ENCODE measurements around the gene SNURF. TPM values are rescaled to one million over a fixed set of nuclear protein-coding genes. Genes with fewer than 3 reads are reported as not detected.

SNURF gene
- 21.7 and 38.5 TPM in 2 replicates for total RNA-seq (2014; rRNA removed; shearing (Covaris generic))

GRCh38 chr15:24954783-24955530 lies at the start of gene SNURF, which contains the start of gene SNRPN:
Gene SNURF (plus strand): TSS chr15:24954987. CDS start chr15:24955049, 62 bp downstream.
Gene SNRPN (plus strand): TSS chr15:24954987. CDS start chr15:24974454, 19,467 bp downstream.

Small RNAs within 50 kb of the gene (small RNA-seq; reads per million reads assigned to genes)
- gene AC090602.1 (not detected), gene AC124312.4 (not detected), gene AC124312.5 (not detected)

Other genes starting within 250 kb of the SNURF start
- gene SNRPN, start within 50 bp of the SNURF start, total RNA-seq (2014; rRNA removed; shearing (Covaris generic)) = 285 and 292 TPM in 2 replicates